GM12878 (cell line): ENCODE measurements around the gene PHGDH. TPM values are rescaled to one million over a fixed set of nuclear protein-coding genes. Genes with fewer than 3 reads are reported as not detected.

Experiments used
- ASH2L ChIP-seq: fragments of 300-600, 200-600 bp; sonication (generic); IDR thresholded peaks from 2 replicates; pipeline ENCODE4 v1.6.1; 2017; ENCODE audit warnings: low read depth, mild to moderate bottlenecking, borderline replicate concordance
- BRCA1 ChIP-seq: IDR thresholded peaks from 2 replicates; pipeline ENCODE4 v1.6.1; 2011; ENCODE audit warnings: low read depth, low read length, improper control_type of control experiment
- CEBPB ChIP-seq, 2 experiments: fragments of 150-350 bp in 1 of 2; IDR thresholded peaks; 2 replicates each; pipeline ENCODE4 v1.6.1; 2012 to 2014; ENCODE audit warnings: low read depth in 2 of 2, low read length in 2 of 2, borderline replicate concordance in 1 of 2, inconsistent platforms in 1 of 2
- CHD2 ChIP-seq: IDR thresholded peaks from 2 replicates; pipeline ENCODE4 v1.6.1; 2011; ENCODE audit warnings: low read depth, low read length, improper control_type of control experiment, borderline replicate concordance
- FOXK2 ChIP-seq: fragments of 450-650 bp; IDR thresholded peaks from 2 replicates; pipeline ENCODE4 v1.6.1; 2017; ENCODE audit warnings: mild to moderate bottlenecking, moderate library complexity
- HCFC1 ChIP-seq: fragments of 150-350 bp; IDR thresholded peaks from 2 replicates; pipeline ENCODE4 v1.6.1; 2014; ENCODE audit warnings: low read length
- JUND ChIP-seq: IDR thresholded peaks from 2 replicates; pipeline ENCODE4 v1.6.1; 2012; ENCODE audit warnings: low read depth, mild to moderate bottlenecking, low read length, improper control_type of control experiment, moderate library complexity
- KDM1A ChIP-seq: fragments of 200-600 bp; sonication (generic); IDR thresholded peaks from 2 replicates; pipeline ENCODE4 v1.6.1; 2016; ENCODE audit warnings: borderline replicate concordance
- MXI1 ChIP-seq: fragments of 150-350 bp; IDR thresholded peaks from 2 replicates; pipeline ENCODE4 v1.6.1; 2011; ENCODE audit warnings: low read depth, mild to moderate bottlenecking, inconsistent platforms, low read length, improper control_type of control experiment
- MYB ChIP-seq: fragments of 150-350 bp; IDR thresholded peaks from 2 replicates; pipeline ENCODE4 v1.6.1; 2014; ENCODE audit warnings: mild to moderate bottlenecking, low read depth, low read length, borderline replicate concordance
- NFIC ChIP-seq: IDR thresholded peaks from 2 replicates; pipeline ENCODE4 v1.6.1; 2012; ENCODE audit warnings: low read depth, mild to moderate bottlenecking, inconsistent platforms, low read length, moderate library complexity
- POLR2AphosphoS2 ChIP-seq: IDR thresholded peaks from 2 replicates; pipeline ENCODE4 v1.6.1; 2011; ENCODE audit warnings: low read depth, mild to moderate bottlenecking, low read length, improper control_type of control experiment, moderate library complexity
- RAD21 ChIP-seq: IDR thresholded peaks from 2 replicates; pipeline ENCODE4 v1.6.1; 2011; ENCODE audit warnings: mild to moderate bottlenecking, low read depth, low read length, moderate library complexity; ENCODE audit not compliant: insufficient read depth
- RFX5 ChIP-seq: IDR thresholded peaks from 2 replicates; pipeline ENCODE4 v1.6.1; 2011; ENCODE audit warnings: low read depth, low read length, improper control_type of control experiment
- SIN3A ChIP-seq: IDR thresholded peaks from 2 replicates; pipeline ENCODE4 v1.6.1; 2012; ENCODE audit warnings: low read depth, low read length, improper control_type of control experiment
- SMAD1 ChIP-seq: fragments of 450-650 bp; IDR thresholded peaks from 2 replicates; pipeline ENCODE4 v1.6.1; 2018; ENCODE audit warnings: mild to moderate bottlenecking, low read depth; ENCODE audit not compliant: partially characterized antibody
- SMARCA5 ChIP-seq: fragments of 450-650 bp; IDR thresholded peaks from 2 replicates; pipeline ENCODE4 v1.6.1; 2017; ENCODE audit warnings: mild to moderate bottlenecking
- SMC3 ChIP-seq: IDR thresholded peaks from 2 replicates; pipeline ENCODE4 v1.6.1; 2011; ENCODE audit warnings: low read length, improper control_type of control experiment, borderline replicate concordance
- TCF7 ChIP-seq: IDR thresholded peaks from 2 replicates; pipeline ENCODE4 v1.6.1; 2014; ENCODE audit warnings: antibody characterized with exemption, borderline replicate concordance
- ZNF217 ChIP-seq: fragments of 450-650 bp; IDR thresholded peaks from 2 replicates; pipeline ENCODE4 v1.6.1; 2017; ENCODE audit warnings: antibody characterized with exemption, mild to moderate bottlenecking
- ZZZ3 ChIP-seq: IDR thresholded peaks from 2 replicates; pipeline ENCODE4 v1.6.1; 2011; ENCODE audit warnings: low read depth; ENCODE audit not compliant: control insufficient read depth, insufficient read length
- polyA plus RNA-seq, 11 experiments: library from polyadenylated mRNA; depleted of rRNA in 4 of 11; unstranded in 6 of 11; stranded (reverse) in 5 of 11; fragments of >200 nt; fragmentation: Nextera tagmentation in 4 of 11; fragmentation: Illumina TruSeq in 1 of 11; extraction: Ambion mirVana in 4 of 11; extraction: Trizol in 1 of 11; gene quantifications; 1 replicate in 1 of 11; 2 replicates in 10 of 11; pipeline versions ENCODE4 v1.2.1 to v1.2.3, GENCODE V29; 2011 to 2016; ENCODE audit warnings: inconsistent platforms in 2 of 11, missing spikeins in 2 of 11, low read depth in 1 of 11
- total RNA-seq, 4 experiments: library from RNA; depleted of rRNA in 3 of 4; stranded (reverse); fragments of >200 nt in 3 of 4; fragmentation: Illumina TruSeq in 1 of 4; extraction: Trizol in 1 of 4; gene quantifications; 2 replicates each; pipeline versions ENCODE4 v1.2.1 to v1.2.3, GENCODE V29; 2013 to 2021
- TF ChIP-seq, protein P1 (sequence below): IDR thresholded peaks from 2 replicates; pipeline ENCODE4 v1.6.1; 2012; ENCODE audit warnings: mild to moderate bottlenecking, low read depth, low read length
- TF ChIP-seq, protein P2 (sequence below): IDR thresholded peaks from 2 replicates; pipeline ENCODE4 v1.6.1; 2011; ENCODE audit warnings: mild to moderate bottlenecking, low read depth, low read length, moderate library complexity; ENCODE audit not compliant: insufficient replicate concordance

The PHGDH gene
- total and polyA plus RNA-seq, 10 of the 15 experiments (the other 5 are each of a cell fraction or from before 2014, with no cell fraction given): 3.9 to 47.8 (median 25.9) TPM

GRCh38 chr1:119662034-119662437 lies 49.7 kb upstream of the PHGDH start (continued):
- TF ChIP-seq SIN3A: no peak
- TF ChIP-seq SMC3: no peak
- TF ChIP-seq JUND: peak; percentile 90; the same call in 1 of the 2 replicates
- TF ChIP-seq ZNF217: no peak
- TF ChIP-seq ZZZ3: no peak
- TF ChIP-seq CHD2: peak; percentile 62; the same call in 1 of the 2 replicates
- no peak for TF ChIP-seq BRCA1
- no peak for TF ChIP-seq MYB
- TF ChIP-seq HCFC1: no peak
- TF ChIP-seq SMARCA5: no peak
- TF ChIP-seq, protein P1, sequence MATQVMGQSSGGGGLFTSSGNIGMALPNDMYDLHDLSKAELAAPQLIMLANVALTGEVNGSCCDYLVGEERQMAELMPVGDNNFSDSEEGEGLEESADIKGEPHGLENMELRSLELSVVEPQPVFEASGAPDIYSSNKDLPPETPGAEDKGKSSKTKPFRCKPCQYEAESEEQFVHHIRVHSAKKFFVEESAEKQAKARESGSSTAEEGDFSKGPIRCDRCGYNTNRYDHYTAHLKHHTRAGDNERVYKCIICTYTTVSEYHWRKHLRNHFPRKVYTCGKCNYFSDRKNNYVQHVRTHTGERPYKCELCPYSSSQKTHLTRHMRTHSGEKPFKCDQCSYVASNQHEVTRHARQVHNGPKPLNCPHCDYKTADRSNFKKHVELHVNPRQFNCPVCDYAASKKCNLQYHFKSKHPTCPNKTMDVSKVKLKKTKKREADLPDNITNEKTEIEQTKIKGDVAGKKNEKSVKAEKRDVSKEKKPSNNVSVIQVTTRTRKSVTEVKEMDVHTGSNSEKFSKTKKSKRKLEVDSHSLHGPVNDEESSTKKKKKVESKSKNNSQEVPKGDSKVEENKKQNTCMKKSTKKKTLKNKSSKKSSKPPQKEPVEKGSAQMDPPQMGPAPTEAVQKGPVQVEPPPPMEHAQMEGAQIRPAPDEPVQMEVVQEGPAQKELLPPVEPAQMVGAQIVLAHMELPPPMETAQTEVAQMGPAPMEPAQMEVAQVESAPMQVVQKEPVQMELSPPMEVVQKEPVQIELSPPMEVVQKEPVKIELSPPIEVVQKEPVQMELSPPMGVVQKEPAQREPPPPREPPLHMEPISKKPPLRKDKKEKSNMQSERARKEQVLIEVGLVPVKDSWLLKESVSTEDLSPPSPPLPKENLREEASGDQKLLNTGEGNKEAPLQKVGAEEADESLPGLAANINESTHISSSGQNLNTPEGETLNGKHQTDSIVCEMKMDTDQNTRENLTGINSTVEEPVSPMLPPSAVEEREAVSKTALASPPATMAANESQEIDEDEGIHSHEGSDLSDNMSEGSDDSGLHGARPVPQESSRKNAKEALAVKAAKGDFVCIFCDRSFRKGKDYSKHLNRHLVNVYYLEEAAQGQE: no peak
- TF ChIP-seq ASH2L: no peak
- no peak for TF ChIP-seq CEBPB (IDR thresholded peaks at IDR 0.05; ENCODE audit: borderline replicate concordance in 1 of 2, low read depth in 2 of 2, low read length in 2 of 2)
- no peak for TF ChIP-seq RFX5
- TF ChIP-seq RAD21: no peak
- TF ChIP-seq NFIC: peak; percentile 92
- TF ChIP-seq TCF7: peak; percentile 37; the same call in 1 of the 2 replicates
- TF ChIP-seq, protein P2, sequence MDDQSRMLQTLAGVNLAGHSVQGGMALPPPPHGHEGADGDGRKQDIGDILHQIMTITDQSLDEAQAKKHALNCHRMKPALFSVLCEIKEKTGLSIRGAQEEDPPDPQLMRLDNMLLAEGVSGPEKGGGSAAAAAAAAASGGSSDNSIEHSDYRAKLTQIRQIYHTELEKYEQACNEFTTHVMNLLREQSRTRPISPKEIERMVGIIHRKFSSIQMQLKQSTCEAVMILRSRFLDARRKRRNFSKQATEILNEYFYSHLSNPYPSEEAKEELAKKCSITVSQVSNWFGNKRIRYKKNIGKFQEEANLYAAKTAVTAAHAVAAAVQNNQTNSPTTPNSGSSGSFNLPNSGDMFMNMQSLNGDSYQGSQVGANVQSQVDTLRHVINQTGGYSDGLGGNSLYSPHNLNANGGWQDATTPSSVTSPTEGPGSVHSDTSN: no peak
- no peak for TF ChIP-seq SMAD1
- TF ChIP-seq MXI1: no peak
- no peak for TF ChIP-seq POLR2AphosphoS2
- TF ChIP-seq FOXK2: 0 out of 2 replicates have a peak, but pooled peaks have one; percentile 14
- no peak for TF ChIP-seq KDM1A
